HG03045 (cell line): ENCODE measurements around the gene PGAP6.
"Not testable (repeated sequence)": the region's sequence is repeated elsewhere in the genome, so short reads cannot be mapped to it uniquely, and the experiment has no call there.

Experiments
- ATAC-seq: cut with Tn5 transposase; IDR thresholded peaks from one replicate; pipeline ENCODE4 v1.9.1; 2021; ENCODE audit warnings: mild to moderate bottlenecking, moderate library complexity; ENCODE audit not compliant: unreplicated experiment

Gene PGAP6

DNA sequence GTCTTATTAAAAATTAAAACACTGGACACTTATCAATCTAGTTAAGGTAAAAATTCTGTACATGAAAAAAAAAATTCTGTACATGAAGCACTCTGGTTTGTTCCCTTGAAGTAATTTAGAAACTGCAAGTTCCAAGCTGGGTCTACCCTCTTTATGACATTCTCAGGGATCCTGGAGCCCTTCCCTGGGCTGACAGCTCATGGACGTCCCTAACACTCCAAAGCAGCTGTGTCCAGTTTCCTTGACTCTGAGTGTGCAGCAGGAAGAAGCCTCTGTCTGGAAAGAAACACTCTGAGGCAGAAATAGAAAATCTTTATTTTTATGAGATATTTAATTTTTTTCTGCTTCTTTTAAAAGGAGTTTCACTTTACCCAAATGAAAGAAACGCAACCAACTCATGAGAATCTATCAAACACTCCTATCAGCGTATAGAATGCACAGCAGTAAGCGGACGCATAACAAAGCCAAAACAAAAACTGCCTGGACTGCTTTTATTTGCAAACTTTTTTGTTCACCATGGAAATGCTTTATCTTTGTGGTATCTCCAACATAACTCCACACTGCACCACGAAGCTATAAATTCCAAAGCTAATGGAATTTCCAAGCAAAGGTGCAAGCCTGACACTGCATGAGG, 50.5 kb downstream of the PGAP6 start:
- ATAC-seq: not testable (repeated sequence)

DNA sequence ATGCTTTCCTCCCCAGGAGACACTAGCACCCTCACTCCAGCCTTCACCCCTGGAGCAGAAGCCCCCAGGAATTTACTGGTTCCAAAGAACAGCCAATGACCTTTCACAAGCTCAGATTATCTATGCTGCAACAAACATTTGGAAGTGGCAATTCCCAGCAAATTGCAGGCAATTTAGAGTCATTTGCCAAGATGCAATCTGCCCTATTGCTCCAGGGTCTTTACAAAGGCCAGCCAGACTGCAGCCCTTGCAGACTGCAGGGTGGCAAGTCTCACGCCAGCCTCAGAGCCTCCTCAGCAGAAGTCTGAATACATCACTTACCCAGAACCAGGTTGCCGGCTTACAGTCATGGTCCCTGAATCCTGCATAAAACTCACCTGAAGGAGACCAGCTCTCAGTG, 51.0 kb downstream of the PGAP6 start:
- ATAC-seq: no peak

DNA sequence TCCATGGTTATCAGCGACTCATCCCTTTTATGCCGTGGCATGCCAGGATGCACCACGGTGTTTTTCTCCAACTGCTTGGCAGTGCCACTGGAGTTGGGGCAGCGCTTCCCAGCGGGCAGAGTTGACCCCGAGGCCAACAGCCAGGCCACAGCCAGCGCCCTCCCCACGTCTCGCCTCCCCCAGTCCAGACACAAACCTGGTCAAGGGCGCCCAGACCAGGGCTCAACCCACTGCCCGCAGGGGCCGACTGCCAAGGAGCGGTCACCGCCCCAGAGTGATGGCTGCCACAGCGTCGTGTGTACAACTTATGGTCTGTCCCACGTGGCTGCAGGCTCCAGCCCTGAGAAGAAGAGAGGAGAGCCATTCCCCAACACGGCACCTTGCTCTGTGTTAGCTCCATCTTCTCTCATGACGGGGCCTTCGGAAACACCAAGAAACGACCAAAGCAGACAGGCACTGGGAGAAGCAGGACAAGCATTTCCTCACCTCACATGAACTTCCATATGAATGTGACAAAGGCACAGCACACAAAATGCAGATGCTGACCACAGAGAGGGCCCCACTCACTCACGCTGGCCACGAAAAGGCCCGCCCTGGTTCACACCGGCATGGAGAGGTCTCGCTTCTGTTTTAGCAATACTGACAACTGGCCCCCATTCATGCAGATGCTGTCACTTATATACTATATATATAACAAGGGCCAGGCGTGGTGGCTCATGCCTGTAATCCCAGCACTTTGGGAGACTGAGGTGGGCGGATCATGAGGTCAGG, 56.2 kb downstream of the PGAP6 start:
- no peak for ATAC-seq

- no peak for ATAC-seq
Observed at GRCh38 chr16:324451-325334, 57.1 kb downstream of the PGAP6 start.

DNA sequence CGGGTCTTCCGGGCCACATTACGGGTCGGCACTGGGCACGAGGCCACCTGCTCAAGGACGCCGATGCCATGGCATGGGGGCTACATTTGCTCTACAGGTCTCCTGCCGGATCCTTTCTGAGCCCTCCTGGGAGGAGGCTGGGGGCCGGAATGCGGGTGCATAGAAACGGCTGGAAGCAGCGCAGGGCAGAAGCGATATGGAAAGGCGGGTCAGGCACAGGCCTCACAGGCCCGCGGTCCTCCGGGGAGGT, 57.7 kb downstream of the PGAP6 start:
- ATAC-seq: no peak

DNA sequence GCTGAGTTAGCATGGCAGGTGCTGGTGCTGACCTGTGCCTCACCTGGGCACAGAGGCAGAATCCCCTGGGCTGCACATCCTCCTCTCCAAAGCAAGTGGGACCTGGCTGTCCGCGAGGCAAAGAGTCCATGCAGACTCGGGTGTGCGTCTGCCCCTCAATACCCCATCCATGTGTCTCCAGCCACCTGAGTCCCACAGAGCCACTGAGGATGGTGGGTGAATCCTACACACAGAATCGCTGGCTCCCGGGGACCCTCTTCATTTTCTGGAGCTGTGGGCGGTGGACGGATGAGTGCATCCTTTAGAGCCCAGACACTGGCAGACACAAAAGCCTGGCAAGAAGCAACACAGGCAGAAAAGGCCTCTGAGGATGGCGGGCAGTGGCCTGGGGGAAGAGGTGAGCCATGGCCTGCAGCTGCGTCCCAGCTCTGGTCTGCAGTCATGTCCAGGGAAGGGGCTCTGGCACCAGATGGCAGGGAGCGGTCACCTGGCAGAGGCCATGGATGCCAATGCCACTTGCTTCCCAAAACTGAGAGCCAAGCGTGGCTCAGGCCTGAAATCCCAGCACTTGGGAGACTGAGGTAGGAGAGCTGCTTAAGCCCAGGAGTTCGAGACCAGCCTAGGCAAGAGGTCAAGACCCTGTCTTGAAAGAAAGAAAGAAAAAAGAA, 59.2 kb downstream of the PGAP6 start:
- ATAC-seq: no peak

- no peak for ATAC-seq
Observed at GRCh38 chr16:321532-321931, 60.2 kb downstream of the PGAP6 start.
